Kidney epithelial cell (primary cell): ENCODE results near the gene ZNF579. TPM values are rescaled to one million over a fixed set of nuclear protein-coding genes. Genes with fewer than 3 reads are reported as not detected.
"Not testable (repeated sequence)": the region's sequence is repeated elsewhere in the genome, so short reads cannot be mapped to it uniquely, and the experiment has no call there.

Source experiments
- DNase-seq: peaks from one replicate; pipeline ENCODE4 v3.0.0-alpha.2; 2010; ENCODE audit warnings: low read depth
- H3K27me3 ChIP-seq: 2 replicates; pipeline ENCODE4 v1.6.0; 2011; ENCODE audit warnings: low read length; ENCODE audit not compliant: control insufficient read depth, insufficient read depth
- H3K36me3 ChIP-seq: 2 replicates; pipeline ENCODE4 v1.5.1; 2011; ENCODE audit warnings: low read length; ENCODE audit not compliant: control insufficient read depth, insufficient read depth
- H3K4me3 ChIP-seq: 2 replicates; pipeline ENCODE4 v1.5.1; 2011; ENCODE audit warnings: low read depth, mild to moderate bottlenecking, control low read depth, low read length
- total RNA-seq: library from RNA; depleted of rRNA; stranded (reverse); fragments of >200 nt; gene quantifications from 2 replicates; pipeline ENCODE4 v1.2.3, GENCODE V29; 2015
- TF ChIP-seq, protein P1 (sequence below): IDR thresholded peaks from 2 replicates; pipeline ENCODE4 v1.5.1; 2011; ENCODE audit warnings: mild to moderate bottlenecking, moderate library complexity, low read length, control low read depth, inconsistent platforms; ENCODE audit not compliant: insufficient read depth, poor library complexity, severe bottlenecking

The ZNF579 gene
- total RNA-seq, 1 donor from 2014 or later, result 14.4 TPM

DNA sequence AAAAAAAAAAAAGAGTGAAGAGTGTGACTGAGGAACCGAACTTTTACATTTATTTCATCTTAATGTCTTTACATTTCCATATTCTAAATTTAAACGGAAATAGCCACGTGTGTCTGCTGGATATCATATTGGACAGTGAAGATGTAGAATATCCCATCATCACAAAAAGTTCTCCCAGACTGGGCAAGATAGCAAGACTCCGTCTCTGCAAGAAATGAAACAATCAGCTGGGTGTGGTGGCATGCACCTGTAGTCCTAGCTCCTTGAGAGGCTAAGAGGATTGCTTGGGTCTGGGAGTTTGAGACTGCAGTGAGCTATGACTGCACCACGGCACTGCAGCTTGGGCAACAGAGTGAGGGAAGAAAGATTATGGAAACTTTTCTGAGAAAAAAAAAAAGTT is 3.9 kb downstream of the ZNF579 start:
- no peaks in the 10 kb centered on the region for H3K27me3 ChIP-seq
- TF ChIP-seq, protein P1, sequence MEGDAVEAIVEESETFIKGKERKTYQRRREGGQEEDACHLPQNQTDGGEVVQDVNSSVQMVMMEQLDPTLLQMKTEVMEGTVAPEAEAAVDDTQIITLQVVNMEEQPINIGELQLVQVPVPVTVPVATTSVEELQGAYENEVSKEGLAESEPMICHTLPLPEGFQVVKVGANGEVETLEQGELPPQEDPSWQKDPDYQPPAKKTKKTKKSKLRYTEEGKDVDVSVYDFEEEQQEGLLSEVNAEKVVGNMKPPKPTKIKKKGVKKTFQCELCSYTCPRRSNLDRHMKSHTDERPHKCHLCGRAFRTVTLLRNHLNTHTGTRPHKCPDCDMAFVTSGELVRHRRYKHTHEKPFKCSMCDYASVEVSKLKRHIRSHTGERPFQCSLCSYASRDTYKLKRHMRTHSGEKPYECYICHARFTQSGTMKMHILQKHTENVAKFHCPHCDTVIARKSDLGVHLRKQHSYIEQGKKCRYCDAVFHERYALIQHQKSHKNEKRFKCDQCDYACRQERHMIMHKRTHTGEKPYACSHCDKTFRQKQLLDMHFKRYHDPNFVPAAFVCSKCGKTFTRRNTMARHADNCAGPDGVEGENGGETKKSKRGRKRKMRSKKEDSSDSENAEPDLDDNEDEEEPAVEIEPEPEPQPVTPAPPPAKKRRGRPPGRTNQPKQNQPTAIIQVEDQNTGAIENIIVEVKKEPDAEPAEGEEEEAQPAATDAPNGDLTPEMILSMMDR, result no peak
- H3K36me3 ChIP-seq, result no peaks in the 10 kb centered on the region
- no peak overlapping the region for H3K4me3 ChIP-seq
- no peak for DNase-seq

DNA sequence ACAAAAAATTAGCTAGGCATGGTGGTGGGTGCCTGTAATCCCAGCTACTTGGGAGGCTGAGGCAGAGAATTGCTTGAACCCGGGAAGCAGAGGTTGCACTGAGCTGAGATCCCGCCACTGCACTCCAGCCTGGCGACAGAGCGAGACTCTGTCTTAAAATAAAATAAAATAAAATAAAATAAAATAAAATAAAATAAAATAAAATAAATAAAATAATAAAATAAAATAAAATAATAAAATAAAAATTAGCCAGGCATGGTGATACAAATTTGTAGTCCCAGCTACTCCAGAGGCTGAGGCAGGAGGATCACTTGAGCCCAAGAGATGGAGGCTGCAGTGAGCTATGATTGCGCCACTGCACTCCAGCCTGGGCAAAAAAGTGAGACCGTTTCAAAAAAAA is 6.7 kb downstream of the ZNF579 start:
- H3K4me3 ChIP-seq, H3K27me3 ChIP-seq, H3K36me3 ChIP-seq, DNase-seq: not testable (repeated sequence)

DNA sequence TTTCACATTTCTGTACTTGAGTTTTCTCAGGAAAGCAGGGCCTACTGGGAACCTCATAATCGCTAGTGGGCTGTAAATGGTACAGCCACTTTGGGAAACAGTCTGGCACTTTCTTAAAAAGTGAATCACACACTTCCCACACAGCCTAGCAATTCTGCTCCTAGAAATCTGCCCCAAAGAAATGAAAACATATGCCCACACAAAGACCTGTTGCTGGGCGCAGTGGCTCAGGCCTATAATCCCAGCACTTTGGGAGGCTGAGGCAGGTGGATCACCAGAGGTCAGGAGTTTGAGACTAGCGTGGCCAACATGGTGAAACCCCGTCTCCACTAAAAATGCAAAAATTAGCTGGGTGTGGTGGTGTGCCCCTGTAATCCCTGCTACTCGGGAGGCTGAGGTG is 11.2 kb downstream of the ZNF579 start:
- DNase-seq, H3K4me3 ChIP-seq, H3K36me3 ChIP-seq, H3K27me3 ChIP-seq: not testable (repeated sequence)

DNA sequence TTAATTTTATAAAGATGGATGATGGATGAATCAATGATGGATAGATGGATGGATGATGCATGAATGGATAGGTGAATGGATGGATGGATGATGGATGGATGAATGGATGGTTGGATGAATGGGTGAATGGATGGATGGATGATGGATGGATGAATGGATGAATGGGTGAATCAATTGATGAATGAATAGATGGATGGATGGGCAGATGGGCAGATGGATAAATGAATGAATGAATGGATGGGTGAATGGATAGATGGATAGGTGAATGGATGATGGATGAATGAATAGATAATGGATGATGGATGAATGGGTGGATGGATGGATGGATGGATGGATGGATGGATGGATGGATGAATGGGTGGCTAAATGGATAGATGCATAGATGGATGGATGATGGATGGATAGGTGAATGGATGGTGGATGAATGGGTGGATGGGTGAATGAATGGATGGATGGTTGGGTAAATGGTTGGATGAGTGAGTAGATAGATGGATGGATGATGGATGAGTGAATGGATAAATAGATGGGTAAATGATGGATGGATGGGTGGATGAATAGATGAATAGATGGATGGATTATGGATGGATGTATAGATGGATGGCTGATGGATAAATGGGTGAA is 12.8 kb downstream of the ZNF579 start:
- TF ChIP-seq, protein P1, result no peak
- H3K36me3 ChIP-seq, result no peaks in the 10 kb centered on the region
- DNase-seq, result no peak

DNA sequence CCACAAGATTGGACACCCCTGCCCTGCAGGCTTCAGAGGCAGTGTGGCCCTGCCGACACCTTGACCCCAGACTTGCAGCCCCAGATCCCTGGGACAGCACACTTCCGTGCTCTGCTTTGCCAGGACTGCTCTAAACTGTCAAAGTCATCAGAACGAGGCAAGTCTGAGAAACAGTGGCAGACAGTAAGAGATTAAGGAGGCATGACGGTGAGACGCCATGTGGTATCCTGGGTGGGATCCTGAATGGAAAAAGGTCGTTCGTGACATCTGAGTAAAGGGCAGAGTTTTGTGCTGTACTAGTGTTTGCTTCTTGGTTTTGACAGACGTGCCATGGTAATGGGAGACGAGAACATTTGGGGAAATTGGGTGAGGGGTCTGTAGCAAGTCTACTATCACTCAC is 13.8 kb downstream of the ZNF579 start:
- no peaks in the 10 kb centered on the region for H3K36me3 ChIP-seq
- TF ChIP-seq, protein P1, result no peak
- no peak overlapping the region for H3K4me3 ChIP-seq
- DNase-seq, result no peak
- peaks cover 8% of the 10 kb centered on the region for H3K27me3 ChIP-seq

More for the DNA sequence above, 12.8 kb downstream of the ZNF579 start:
- Histone ChIP-seq H3K27me3 (peaks cover 8% of the 10 kb centered on the region), H3K4me3 (no peak overlapping the region)

DNA sequence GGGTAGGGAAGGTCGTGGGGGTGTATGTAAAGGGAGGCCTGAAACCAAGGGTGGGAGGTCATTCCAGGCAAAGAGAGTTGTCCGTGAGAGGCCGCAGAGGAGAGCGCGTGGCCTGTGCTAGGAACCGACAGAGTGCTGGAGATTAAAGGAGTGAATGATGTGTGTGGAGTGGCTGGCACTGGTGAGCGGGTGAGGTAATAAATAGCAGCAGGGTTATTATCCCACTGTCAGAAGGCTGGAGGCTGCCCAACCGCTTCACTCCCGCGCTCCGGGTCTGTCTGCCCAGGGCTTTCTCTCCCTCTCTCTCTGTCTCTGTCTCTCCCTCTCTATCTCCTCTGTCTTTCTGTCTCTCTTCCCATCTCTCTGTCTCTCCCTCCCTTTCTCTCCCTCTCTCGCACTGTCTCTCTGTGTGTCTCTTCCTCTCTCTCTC is 17.4 kb downstream of the ZNF579 start:
- DNase-seq, result no peak
- no peak overlapping the region for H3K4me3 ChIP-seq
- peaks cover 8% of the 10 kb centered on the region for H3K27me3 ChIP-seq
- TF ChIP-seq, protein P1, result no peak
- no peaks in the 10 kb centered on the region for H3K36me3 ChIP-seq

DNA sequence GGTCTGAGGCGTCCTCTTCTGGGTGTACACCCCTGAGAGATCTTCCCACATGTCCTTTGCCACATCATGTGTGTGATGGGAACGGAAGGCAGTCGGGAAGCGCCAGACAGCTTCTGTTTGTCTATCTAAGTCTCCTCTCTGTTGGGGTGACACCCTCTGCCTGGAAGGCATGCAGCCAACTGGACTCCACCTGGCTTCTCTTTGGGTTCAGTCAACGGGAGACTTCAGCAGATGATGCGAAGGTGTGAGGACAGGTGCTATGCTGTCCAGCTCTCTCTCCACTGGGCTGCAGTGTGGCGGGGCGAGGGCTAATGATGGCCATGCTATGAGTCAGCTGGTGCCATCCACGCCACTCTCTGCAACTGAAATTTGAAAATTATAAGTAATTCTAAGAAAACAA is 21.0 kb downstream of the ZNF579 start:
- no peak for DNase-seq
- TF ChIP-seq, protein P1, result no peak
- Histone ChIP-seq H3K4me3 (no peak overlapping the region), H3K27me3 (peaks cover 4% of the 10 kb centered on the region), H3K36me3 (no peaks in the 10 kb centered on the region)
